Left lung (tissue), 10 donors: ENCODE measurements around the gene FTO. TPM values are rescaled to one million over a fixed set of nuclear protein-coding genes. Genes with fewer than 3 reads are reported as not detected.

Source experiments
- ATAC-seq: fragments of 200-7000 bp; cut with Tn5 transposase; one replicate; pipeline ENCODE4 v1.9.1; 2020; ENCODE audit warnings: moderate library complexity
- DNase-seq, 4 donors: peaks; one replicate each; pipeline ENCODE4 v3.0.0-alpha.2; 2013 to 2020
- H3K27ac ChIP-seq, 2 donors: fragments of 200-600 bp; sonication (generic) in 1 of 2; one replicate each; pipeline versions ENCODE4 v1.5.0 to v1.8.0; 2020 to 2021
- H3K27me3 ChIP-seq, 2 donors: fragments of 200-600 bp; sonication (generic) in 1 of 2; one replicate each; pipeline versions ENCODE4 v1.5.0 to v1.8.0; 2020 to 2021
- H3K36me3 ChIP-seq, 2 donors: fragments of 200-600 bp; sonication (generic) in 1 of 2; one replicate each; pipeline versions ENCODE4 v1.5.0 to v1.8.0; 2020 to 2021
- H3K4me1 ChIP-seq, 2 donors: fragments of 200-600 bp; one replicate each; pipeline ENCODE4 v1.8.0; 2021
- H3K4me3 ChIP-seq, 2 donors: fragments of 200-600 bp; sonication (generic) in 1 of 2; one replicate each; pipeline versions ENCODE4 v1.5.0 to v1.8.0; 2020 to 2021; ENCODE audit warnings: mild to moderate bottlenecking in 1 of 2
- H3K9me3 ChIP-seq, 2 donors: fragments of 200-600 bp; sonication (generic) in 1 of 2; one replicate each; pipeline versions ENCODE4 v1.5.0 to v1.8.0; 2020 to 2021
- intact Hi-C, 2 donors: fragments of 100-400 bp; cut with DNase I; formaldehyde crosslinking; loops; one replicate each; pipeline versions ENCODE4 v1.11.2 to v1.14.2; 2022
- polyA plus RNA-seq, 6 donors: library from polyadenylated mRNA; unstranded; fragments of 120-200 nt; gene quantifications; one replicate each; pipeline ENCODE4 v1.2.1, GENCODE V29; 2013; ENCODE audit not compliant: insufficient read length in 6 of 6
- total RNA-seq, 2 donors: library from RNA; stranded (reverse); fragmentation: NEBNext Ultra II Directional; extraction: Animal tissue kit (Norgen Biotek cat#: 25700); gene quantifications; one replicate each; pipeline ENCODE4 v1.2.1, GENCODE V29; 2021
- TF ChIP-seq, protein P1 (sequence below), 2 donors: fragments of 200-600 bp; sonication (generic) in 1 of 2; IDR thresholded peaks; one replicate each; pipeline versions ENCODE4 v1.5.0 to v1.8.0; 2021; ENCODE audit warnings: antibody characterized with exemption in 2 of 2
- donor health status: DM: no; HTN: yes; CAD: no.
- donor health status: DM: no; HTN: no; CAD: no.

The FTO gene
- total and polyA plus RNA-seq, 8 donors: 69.0 to 99.6 (median 90.7) TPM

DNA sequence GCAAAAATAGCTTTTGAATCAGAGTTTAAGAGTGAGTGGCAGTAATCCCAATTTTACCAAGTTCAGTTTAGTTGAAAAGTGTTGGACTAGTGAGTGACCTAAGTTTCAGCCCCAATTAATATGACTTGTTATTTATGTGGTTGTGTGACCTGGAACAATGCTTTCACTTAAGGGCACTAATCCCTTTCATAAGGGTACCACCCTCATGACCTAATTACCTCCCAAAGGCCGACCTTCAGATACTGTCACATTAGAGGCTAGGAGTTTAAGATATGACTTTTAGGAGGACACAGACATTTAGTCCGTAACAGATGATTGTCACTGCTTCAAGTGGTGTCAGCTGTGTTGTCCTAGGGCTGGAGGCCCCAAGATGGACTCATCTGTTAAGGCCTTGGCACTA lies 392.7 kb downstream of the FTO start:
- ATAC-seq: no peak
- TF ChIP-seq, protein P1, sequence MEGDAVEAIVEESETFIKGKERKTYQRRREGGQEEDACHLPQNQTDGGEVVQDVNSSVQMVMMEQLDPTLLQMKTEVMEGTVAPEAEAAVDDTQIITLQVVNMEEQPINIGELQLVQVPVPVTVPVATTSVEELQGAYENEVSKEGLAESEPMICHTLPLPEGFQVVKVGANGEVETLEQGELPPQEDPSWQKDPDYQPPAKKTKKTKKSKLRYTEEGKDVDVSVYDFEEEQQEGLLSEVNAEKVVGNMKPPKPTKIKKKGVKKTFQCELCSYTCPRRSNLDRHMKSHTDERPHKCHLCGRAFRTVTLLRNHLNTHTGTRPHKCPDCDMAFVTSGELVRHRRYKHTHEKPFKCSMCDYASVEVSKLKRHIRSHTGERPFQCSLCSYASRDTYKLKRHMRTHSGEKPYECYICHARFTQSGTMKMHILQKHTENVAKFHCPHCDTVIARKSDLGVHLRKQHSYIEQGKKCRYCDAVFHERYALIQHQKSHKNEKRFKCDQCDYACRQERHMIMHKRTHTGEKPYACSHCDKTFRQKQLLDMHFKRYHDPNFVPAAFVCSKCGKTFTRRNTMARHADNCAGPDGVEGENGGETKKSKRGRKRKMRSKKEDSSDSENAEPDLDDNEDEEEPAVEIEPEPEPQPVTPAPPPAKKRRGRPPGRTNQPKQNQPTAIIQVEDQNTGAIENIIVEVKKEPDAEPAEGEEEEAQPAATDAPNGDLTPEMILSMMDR (IDR thresholded peaks at IDR 0.05): no peak
- Histone ChIP-seq H3K9me3 (peaks cover 0 to 9% of the 10 kb centered on the region in 2 donors), H3K27ac (no peak overlapping the region), H3K36me3 (no peaks in the 10 kb centered on the region), H3K4me3 (no peak overlapping the region), H3K27me3 (no peaks in the 10 kb centered on the region), H3K4me1 (no peaks in the 10 kb centered on the region)
- no peak for DNase-seq
- intact Hi-C loops: no loop called here

DNA sequence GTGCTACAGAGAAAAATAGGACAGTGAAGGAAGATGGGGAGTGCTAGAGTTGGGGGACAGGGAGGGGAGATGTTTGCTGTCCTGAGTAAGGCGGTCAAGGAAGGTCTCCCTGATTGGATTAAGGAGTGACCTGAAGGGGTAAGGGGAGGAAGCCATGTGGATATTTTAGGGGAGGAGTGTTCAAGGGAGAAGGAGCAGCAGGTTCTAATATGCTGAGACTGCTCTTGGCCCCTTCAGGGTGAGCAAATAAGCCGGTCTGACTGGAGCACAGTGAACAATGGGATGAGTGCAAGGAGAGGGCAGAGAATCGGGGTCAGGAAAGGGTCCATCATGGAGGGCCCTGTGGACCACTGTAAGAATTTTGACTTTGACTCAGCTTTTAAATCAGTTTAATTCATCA lies 393.8 kb downstream of the FTO start:
- no peaks in the 10 kb centered on the region for H3K4me1 ChIP-seq
- no peak overlapping the region for H3K27ac ChIP-seq
- intact Hi-C loops: no loop called here
- H3K27me3 ChIP-seq: no peaks in the 10 kb centered on the region
- H3K4me3 ChIP-seq: no peak overlapping the region
- H3K36me3 ChIP-seq: no peaks in the 10 kb centered on the region
- ATAC-seq (no peak), DNase-seq (no peak)
- TF ChIP-seq, protein P1 (IDR thresholded peaks at IDR 0.05): no peak
- H3K9me3 ChIP-seq: peaks cover 0 to 9% of the 10 kb centered on the region in 2 donors

DNA sequence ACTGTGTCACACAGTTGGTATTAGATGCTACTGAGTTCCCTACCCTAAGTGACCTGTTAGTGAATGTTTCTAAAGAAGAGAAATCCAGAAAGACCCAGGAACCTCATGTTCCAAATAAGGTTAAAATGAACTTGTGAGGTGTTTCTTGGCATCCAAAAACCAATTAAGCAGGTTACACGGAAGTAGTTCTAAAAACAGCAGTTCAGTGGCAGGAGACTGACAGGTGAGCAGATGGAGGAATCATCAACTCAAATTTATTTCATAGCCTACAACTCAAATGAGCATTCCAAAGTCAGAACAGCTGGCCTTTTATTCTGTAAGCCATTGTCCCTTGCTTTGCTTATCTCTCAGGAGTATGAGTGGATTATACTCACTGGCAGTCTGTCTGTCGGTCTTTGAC lies 394.3 kb downstream of the FTO start:
- no peaks in the 10 kb centered on the region for H3K4me1 ChIP-seq
- H3K9me3 ChIP-seq: peaks cover 0 to 9% of the 10 kb centered on the region in 2 donors
- no peaks in the 10 kb centered on the region for H3K36me3 ChIP-seq
- no peaks in the 10 kb centered on the region for H3K27me3 ChIP-seq
- no peak for ATAC-seq
- TF ChIP-seq, protein P1 (IDR thresholded peaks at IDR 0.05): no peak
- DNase-seq: no peak
- intact Hi-C loops: no loop called here
- H3K27ac ChIP-seq: no peak overlapping the region
- no peak overlapping the region for H3K4me3 ChIP-seq

DNA sequence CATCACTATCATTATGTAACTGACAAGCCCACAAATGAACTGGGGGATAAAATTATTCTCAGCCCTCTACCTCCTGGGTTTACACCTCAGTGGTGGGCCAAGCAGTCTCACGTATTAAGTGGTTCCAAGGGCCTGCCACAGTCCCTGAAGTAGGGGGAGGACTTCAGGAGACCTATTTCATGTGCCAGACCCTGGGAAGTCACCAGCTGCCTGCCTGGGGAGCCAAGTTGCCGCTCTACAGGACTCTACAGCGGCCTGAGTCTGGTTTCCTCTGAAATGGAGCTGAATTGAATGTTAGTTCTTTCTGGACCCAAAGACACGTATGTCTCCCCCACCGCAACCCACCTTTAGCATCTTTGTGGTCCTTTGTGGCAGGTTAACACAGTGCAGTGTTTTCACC lies 395.7 kb downstream of the FTO start:
- intact Hi-C loops: no loop called here
- ATAC-seq (no peak), DNase-seq (no peak)
- Histone ChIP-seq H3K9me3 (peaks cover 0 to 9% of the 10 kb centered on the region in 2 donors), H3K27ac (no peak overlapping the region), H3K4me1 (no peaks in the 10 kb centered on the region), H3K4me3 (no peak overlapping the region), H3K36me3 (no peaks in the 10 kb centered on the region), H3K27me3 (no peaks in the 10 kb centered on the region)
- TF ChIP-seq, protein P1 (IDR thresholded peaks at IDR 0.05): no peak

DNA sequence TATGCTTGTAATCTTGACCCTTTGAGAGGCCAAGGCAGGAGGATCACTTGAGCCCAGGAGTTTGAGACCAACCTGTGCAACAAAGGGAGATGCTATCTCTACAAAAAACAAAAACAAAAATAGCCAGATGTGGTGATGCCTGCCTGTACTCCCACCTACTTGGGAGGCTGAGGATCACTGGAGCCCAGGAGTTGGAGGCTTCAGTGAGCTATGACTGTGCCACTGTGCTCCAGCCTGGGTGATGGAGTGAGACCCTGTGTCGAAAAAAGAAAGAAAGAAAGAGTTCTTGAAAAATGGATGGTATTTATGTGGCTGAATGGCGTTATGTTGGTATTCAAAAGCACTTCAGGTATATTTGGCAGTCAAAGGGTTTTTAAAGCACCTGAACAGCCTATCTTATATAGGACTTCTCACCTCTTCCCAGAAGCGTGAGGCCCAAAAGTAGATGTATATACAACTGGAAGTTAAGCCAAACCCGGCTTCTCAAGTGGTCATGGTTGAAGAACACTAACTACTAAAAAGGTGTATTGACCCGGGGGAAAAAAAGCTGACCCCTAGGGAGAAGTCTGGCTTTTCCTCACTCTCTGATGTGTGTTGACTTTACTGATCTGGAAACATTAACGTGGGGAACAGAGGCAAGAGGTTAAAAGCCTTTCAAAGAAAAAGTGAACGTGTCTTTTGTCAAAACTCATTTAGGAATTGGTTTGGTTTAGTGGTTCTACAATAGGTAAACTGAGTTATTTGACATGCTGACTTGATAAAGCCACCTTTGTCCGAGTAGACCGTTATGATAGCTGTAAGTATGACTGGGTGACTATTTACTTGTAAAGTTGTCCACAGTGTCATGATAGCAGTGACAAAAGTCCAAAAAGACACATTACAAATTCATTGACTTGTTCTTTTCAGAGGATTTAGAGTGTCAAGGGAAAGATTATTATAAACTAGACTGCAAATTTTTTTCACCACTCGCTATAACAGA lies 399.2 kb downstream of the FTO start:
- no peak for DNase-seq
- no peaks in the 10 kb centered on the region for H3K36me3 ChIP-seq
- H3K9me3 ChIP-seq: no peaks in the 10 kb centered on the region
- no peak overlapping the region for H3K27ac ChIP-seq
- no peaks in the 10 kb centered on the region for H3K27me3 ChIP-seq
- no peaks in the 10 kb centered on the region for H3K4me1 ChIP-seq
- TF ChIP-seq, protein P1 (IDR thresholded peaks at IDR 0.05): no peak
- ATAC-seq: no peak
- intact Hi-C loops: no loop called here
- no peak overlapping the region for H3K4me3 ChIP-seq
